Mesendoderm (in vitro differentiated cells): ENCODE data around the gene CACNA1H.

Source experiments
- DNase-seq: peaks from one replicate; pipeline ENCODE4 v3.0.0; 2013
- H2AK5ac ChIP-seq: 2 replicates; pipeline ENCODE4 v1.6.1; 2013; ENCODE audit warnings: low read length, inconsistent platforms
- H2BK120ac ChIP-seq: 2 replicates; pipeline ENCODE4 v1.6.1; 2013; ENCODE audit warnings: low read depth, mild to moderate bottlenecking, low read length, moderate library complexity, mixed read lengths
- H2BK15ac ChIP-seq: replicated peaks from 2 replicates; pipeline ENCODE4 v1.6.1; 2013; ENCODE audit warnings: low read depth, mild to moderate bottlenecking, moderate library complexity
- H2BK5ac ChIP-seq: 2 replicates; pipeline ENCODE4 v1.6.1; 2013; ENCODE audit warnings: low read length, inconsistent platforms
- H3K18ac ChIP-seq: 2 replicates; pipeline ENCODE4 v1.6.1; 2013; ENCODE audit warnings: mild to moderate bottlenecking, low read length, mixed read lengths
- H3K23ac ChIP-seq: one replicate; pipeline ENCODE4 v1.6.1; 2013; ENCODE audit warnings: low read length
- H3K27ac ChIP-seq: 2 replicates; pipeline ENCODE4 v1.5.1; 2013; ENCODE audit warnings: low read depth, mild to moderate bottlenecking, inconsistent platforms, low read length, moderate library complexity
- H3K27me3 ChIP-seq: 2 replicates; pipeline ENCODE4 v1.6.1; 2013; ENCODE audit warnings: low read length, control low read depth, mild to moderate bottlenecking, inconsistent platforms; ENCODE audit not compliant: insufficient read depth, poor library complexity
- H3K36me3 ChIP-seq: 2 replicates; pipeline ENCODE4 v1.6.1; 2013; ENCODE audit warnings: low read length, inconsistent platforms; ENCODE audit not compliant: control insufficient read depth, insufficient read depth
- H3K4ac ChIP-seq: one replicate; pipeline ENCODE4 v1.6.1; 2013; ENCODE audit warnings: low read depth, mild to moderate bottlenecking, low read length, moderate library complexity
- H3K4me1 ChIP-seq: 2 replicates; pipeline ENCODE4 v1.6.1; 2013; ENCODE audit warnings: low read depth, low read length, inconsistent platforms; ENCODE audit not compliant: control insufficient read depth
- H3K4me2 ChIP-seq: 2 replicates; pipeline ENCODE4 v1.6.1; 2013; ENCODE audit warnings: low read length
- H3K4me3 ChIP-seq: 2 replicates; pipeline ENCODE4 v1.5.1; 2013; ENCODE audit warnings: mild to moderate bottlenecking, low read length
- H3K56ac ChIP-seq: one replicate; pipeline ENCODE4 v1.6.1; 2013; ENCODE audit warnings: low read length
- H3K79me1 ChIP-seq: 2 replicates; pipeline ENCODE4 v1.6.1; 2013; ENCODE audit warnings: low read length, inconsistent platforms
- H3K79me2 ChIP-seq: 2 replicates; pipeline ENCODE4 v1.6.1; 2013; ENCODE audit warnings: mild to moderate bottlenecking, low read length; ENCODE audit not compliant: control insufficient read depth, insufficient read depth
- H3K9ac ChIP-seq: 2 replicates; pipeline ENCODE4 v1.6.1; 2013; ENCODE audit warnings: low read length, inconsistent platforms
- H4K5ac ChIP-seq: one replicate; pipeline ENCODE4 v1.6.1; 2013; ENCODE audit warnings: low read length
- H4K8ac ChIP-seq: one replicate; pipeline ENCODE4 v1.6.1; 2013; ENCODE audit warnings: low read depth, mild to moderate bottlenecking, control low read depth, low read length, moderate library complexity
- WGBS: extraction: QIAGEN DNeasy Blood & Tissue Kit; methylation state at CpG from one replicate; pipeline ENCODE4 v1.1.7; 2013; ENCODE audit warnings: low lambda C conversion rate, missing lambda C conversion rate; ENCODE audit not compliant: insufficient coverage; ENCODE audit errors: extremely low coverage; 5-methylcytosine and 5-hydroxymethylcytosine counted together

CACNA1H gene

DNA sequence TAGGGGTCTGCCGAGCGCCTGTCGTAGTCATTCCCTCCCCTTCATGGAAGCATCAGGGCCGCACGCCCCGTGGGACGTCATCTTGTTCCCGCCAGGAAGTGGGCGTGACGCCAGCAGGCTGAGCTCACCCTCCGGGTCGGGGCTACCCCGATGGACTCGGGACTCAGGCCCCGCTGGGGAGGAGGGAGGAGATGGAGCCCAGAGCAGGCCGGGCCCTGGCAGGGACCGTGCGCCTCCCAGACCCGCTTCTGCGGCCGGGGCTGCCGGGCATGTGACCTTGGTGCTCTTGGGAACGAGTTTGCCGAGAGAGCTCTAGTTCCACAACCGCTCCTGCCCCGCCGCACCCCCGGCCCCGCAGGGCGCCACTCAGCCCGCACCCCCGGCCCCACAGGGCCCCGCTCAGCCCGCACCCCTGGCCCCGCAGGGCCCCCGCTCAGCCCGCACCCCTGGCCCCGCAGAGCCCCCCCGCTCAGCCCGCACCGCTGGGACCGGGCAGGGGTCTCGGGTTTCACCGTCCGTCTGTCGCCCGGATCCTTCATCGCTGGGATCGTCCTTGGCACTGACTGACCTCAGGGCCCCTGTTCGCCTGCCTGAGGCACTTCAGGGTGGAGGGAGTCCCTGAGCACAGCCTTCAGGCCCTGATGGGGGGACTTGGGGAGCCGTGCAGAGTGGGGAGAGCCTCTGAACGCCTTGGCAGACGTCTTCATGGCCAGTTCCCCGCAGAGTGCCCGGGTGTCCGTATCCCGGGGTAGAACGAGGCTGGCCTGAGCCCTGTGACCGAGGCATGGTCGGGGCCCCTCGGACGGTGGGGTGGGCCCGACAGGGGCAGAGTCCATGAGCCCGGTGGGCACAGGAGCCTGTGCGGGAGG is 5.8 kb downstream of the CACNA1H start:
- Histone ChIP-seq H3K4me1 (peaks cover 1% of the 10 kb centered on the region), H3K79me1 (no peaks in the 10 kb centered on the region), H3K4ac (no peak overlapping the region), H4K8ac (no peak overlapping the region), H3K27me3 (no peaks in the 10 kb centered on the region), H3K27ac (no peak overlapping the region), H3K56ac (no peak overlapping the region), H4K5ac (no peak overlapping the region), H3K9ac (no peak overlapping the region), H3K79me2 (no peaks in the 10 kb centered on the region), H2BK15ac (no peak overlapping the region), H3K18ac (no peak overlapping the region), H3K4me3 (no peak overlapping the region), H3K4me2 (no peak overlapping the region), H2BK5ac (no peak overlapping the region), H2BK120ac (no peak overlapping the region), H3K36me3 (no peaks in the 10 kb centered on the region), H2AK5ac (no peak overlapping the region), H3K23ac (no peak overlapping the region)
- no CpG with 5 or more reads among the region's 65 CpGs for WGBS
- DNase-seq, result no peak

DNA sequence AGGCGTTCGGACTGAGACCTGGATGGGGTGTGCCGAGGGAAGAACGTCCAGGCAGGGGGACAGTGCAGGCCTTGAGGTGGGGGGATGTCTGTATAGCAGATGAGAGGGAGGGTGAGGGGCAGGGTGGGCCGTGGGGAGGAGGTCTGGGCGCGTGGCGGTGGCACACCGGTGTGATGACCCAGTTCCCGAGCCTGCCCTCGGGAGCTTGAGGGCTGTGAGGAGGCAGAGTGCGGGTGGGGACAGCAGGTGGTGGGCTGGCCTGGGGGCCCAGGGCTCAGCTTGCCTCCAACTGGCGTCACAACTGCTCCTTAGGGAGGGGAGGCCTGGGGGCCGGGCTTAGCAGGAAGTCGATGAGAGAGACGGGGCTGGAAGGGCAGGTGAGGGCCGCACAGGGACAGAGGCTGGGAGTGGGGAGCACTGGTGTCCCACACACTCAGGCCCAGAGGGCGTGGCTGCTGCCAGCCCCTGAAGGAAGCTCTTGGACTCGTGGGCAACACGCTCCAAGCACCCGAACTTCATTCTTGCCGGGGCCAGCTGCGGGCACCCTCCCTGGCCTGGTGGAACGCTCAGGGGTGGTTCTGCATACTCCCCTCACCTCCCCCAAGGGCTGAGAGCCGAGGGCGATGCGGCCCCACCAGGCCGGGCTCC is 6.5 kb downstream of the CACNA1H start:
- H2AK5ac ChIP-seq, result no peak overlapping the region
- no peak overlapping the region for H2BK15ac ChIP-seq
- no peak overlapping the region for H3K4ac ChIP-seq
- no peak overlapping the region for H4K5ac ChIP-seq
- H4K8ac ChIP-seq, result no peak overlapping the region
- H3K56ac ChIP-seq, result no peak overlapping the region
- H3K4me1 ChIP-seq, result peaks cover 1% of the 10 kb centered on the region
- H3K9ac ChIP-seq, result no peak overlapping the region
- no peak overlapping the region for H3K27ac ChIP-seq
- no peak overlapping the region for H3K23ac ChIP-seq
- no peak for DNase-seq
- WGBS, result no CpG with 5 or more reads among the region's 28 CpGs
- no peak overlapping the region for H3K4me2 ChIP-seq
- no peak overlapping the region for H2BK120ac ChIP-seq
- H3K18ac ChIP-seq, result no peak overlapping the region
- H3K4me3 ChIP-seq, result no peak overlapping the region
- H3K36me3 ChIP-seq, result no peaks in the 10 kb centered on the region
- no peaks in the 10 kb centered on the region for H3K79me2 ChIP-seq
- no peaks in the 10 kb centered on the region for H3K79me1 ChIP-seq
- H3K27me3 ChIP-seq, result no peaks in the 10 kb centered on the region
- no peak overlapping the region for H2BK5ac ChIP-seq

DNA sequence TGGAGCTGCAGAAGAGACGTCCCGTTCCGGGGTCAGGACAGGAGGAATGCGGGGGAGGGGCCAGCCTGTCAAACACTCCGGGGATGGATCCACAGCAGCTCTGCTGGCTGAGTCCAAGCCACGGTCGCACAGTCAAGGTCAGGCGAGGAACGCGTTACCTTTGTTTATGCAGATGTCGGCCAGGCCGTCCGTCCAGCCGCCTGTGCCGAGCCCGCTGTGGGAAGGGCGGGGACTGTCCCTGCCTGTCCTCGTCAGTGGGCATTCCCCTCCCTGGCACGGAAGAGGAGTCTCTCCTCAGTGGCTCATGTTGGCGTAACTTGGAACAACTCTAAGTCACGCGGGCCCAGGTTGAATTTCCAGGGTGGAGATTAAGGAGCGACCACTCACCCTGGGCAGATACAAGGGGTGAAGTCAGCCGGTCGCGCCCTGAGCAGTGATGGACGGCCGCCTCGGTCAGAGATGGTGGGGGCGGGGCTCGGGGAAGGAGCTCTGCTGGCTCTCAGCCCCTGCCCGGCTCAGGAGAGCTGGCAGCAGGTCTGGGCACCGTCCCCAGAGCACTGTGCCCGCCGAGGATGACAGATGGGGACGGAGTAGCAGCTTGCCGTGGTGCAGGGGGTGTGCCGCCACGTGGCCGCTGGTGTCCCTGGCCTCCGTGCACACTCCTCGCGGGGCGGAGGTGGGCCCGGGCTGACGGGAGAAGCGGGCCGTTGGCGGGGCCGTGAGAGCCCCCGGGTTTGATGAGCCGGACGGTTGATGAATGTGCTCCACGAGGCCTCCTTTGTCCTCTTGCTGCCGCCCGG is 7.3 kb downstream of the CACNA1H start:
- no peak overlapping the region for H2AK5ac ChIP-seq
- H4K5ac ChIP-seq, result no peak overlapping the region
- H3K4me2 ChIP-seq, result no peak overlapping the region
- H3K36me3 ChIP-seq, result no peaks in the 10 kb centered on the region
- H3K23ac ChIP-seq, result no peak overlapping the region
- no CpG with 5 or more reads among the region's 56 CpGs for WGBS
- no peak overlapping the region for H3K56ac ChIP-seq
- no peak overlapping the region for H3K4ac ChIP-seq
- no peak for DNase-seq
- H2BK120ac ChIP-seq, result no peak overlapping the region
- H2BK15ac ChIP-seq, result no peak overlapping the region
- no peaks in the 10 kb centered on the region for H3K79me2 ChIP-seq
- no peak overlapping the region for H3K9ac ChIP-seq
- no peak overlapping the region for H3K18ac ChIP-seq
- no peak overlapping the region for H3K4me3 ChIP-seq
- H3K4me1 ChIP-seq, result peaks cover 1% of the 10 kb centered on the region
- no peak overlapping the region for H3K27ac ChIP-seq
- no peak overlapping the region for H4K8ac ChIP-seq
- no peak overlapping the region for H2BK5ac ChIP-seq
- no peaks in the 10 kb centered on the region for H3K79me1 ChIP-seq
- no peaks in the 10 kb centered on the region for H3K27me3 ChIP-seq

DNA sequence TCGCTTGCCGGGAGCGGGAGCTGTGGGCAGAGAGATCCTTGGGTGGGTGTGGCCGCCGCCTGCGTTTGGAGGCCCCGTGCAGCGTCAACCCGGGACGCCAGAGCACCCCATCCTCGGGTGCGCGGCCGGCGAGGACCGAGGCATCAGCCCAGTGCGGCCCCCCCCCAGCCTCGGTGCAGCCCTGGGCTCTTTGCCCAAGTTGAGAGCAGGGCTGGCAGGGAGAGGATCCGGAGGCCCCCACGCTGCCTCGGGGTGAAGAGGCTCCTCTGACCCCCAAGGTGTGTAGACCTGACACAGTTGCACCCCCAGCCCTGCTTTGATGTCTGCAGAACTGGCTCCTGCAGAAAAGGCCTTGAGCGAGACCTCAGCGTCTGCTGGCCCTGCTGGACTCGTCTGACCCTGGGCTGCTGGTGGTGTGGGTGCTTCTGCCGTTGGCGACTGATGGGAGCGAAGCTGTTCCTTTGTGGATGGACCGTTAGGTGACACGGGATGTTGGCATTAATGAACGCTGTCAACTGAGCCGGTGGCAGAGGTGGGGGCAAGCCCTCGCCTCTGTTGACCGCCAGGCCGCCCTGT is 8.0 kb downstream of the CACNA1H start:
- no peak overlapping the region for H3K9ac ChIP-seq
- DNase-seq, result no peak
- no peak overlapping the region for H2AK5ac ChIP-seq
- no peak overlapping the region for H2BK5ac ChIP-seq
- no peak overlapping the region for H4K5ac ChIP-seq
- H3K4ac ChIP-seq, result no peak overlapping the region
- H3K4me2 ChIP-seq, result no peak overlapping the region
- H3K27ac ChIP-seq, result no peak overlapping the region
- no peak overlapping the region for H4K8ac ChIP-seq
- no peak overlapping the region for H3K18ac ChIP-seq
- no peaks in the 10 kb centered on the region for H3K36me3 ChIP-seq
- no peaks in the 10 kb centered on the region for H3K79me1 ChIP-seq
- H3K4me3 ChIP-seq, result no peak overlapping the region
- H3K56ac ChIP-seq, result no peak overlapping the region
- peaks cover 1% of the 10 kb centered on the region for H3K4me1 ChIP-seq
- H2BK120ac ChIP-seq, result no peak overlapping the region
- no peak overlapping the region for H3K23ac ChIP-seq
- H3K27me3 ChIP-seq, result no peaks in the 10 kb centered on the region
- no CpG with 5 or more reads among the region's 34 CpGs for WGBS
- no peak overlapping the region for H2BK15ac ChIP-seq
- H3K79me2 ChIP-seq, result no peaks in the 10 kb centered on the region

DNA sequence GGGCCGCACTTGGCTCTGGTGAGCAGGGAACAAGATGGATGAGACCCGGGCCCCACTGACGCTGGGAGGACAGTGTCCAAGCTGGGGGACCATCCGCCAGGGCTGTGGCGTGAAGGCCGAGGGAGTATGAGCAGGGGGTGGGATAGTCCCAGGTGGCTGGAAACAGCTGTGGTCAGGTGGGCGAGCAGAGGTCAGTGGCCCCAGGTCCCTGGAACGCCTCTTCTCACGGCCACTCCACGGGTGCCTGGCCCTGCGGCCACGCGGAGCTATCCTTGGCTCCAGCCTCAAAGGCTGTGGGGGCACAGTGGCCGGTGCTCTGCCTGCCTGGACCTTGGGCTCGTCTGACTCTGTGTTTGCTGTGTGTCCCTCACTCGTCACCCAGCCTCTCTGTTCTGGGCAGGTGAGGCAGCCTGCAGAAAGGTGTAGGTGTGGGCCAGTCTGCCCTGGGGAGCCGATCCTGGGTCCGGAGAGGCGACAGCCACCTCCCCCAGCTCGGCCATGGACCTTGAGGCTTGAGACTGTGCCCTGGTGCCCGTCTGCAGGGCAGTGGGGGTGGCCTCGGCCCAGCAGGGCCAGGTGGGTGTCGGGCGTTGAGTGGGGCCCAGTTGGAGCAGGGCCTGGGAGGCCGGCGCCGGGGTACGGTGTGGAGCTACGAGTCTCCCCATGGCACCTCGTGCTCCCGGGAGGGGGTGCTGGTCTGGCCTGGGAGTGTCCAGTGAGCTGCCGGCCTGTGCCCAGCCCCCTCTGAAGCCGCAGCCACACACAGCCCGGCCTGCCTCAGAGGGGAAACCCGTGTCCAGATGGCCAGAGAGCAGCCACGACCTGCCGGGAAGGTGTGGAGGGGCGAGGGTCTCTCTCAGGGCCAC is 10.0 kb downstream of the CACNA1H start:
- Histone ChIP-seq H3K4ac (no peak overlapping the region), H3K23ac (peak overlapping the region; percentile 89), H3K36me3 (no peaks in the 10 kb centered on the region), H3K79me1 (no peaks in the 10 kb centered on the region), H3K4me1 (peaks cover 1% of the 10 kb centered on the region), H3K27ac (no peak overlapping the region), H4K8ac (no peak overlapping the region), H2AK5ac (no peak overlapping the region), H3K9ac (no peak overlapping the region), H2BK5ac (no peak overlapping the region), H3K79me2 (no peaks in the 10 kb centered on the region), H3K18ac (peak overlapping the region; percentile 7), H2BK15ac (no peak overlapping the region), H3K27me3 (no peaks in the 10 kb centered on the region), H3K4me2 (no peak overlapping the region), H3K56ac (peak overlapping the region; percentile 10), H2BK120ac (no peak overlapping the region), H4K5ac (no peak overlapping the region), H3K4me3 (no peak overlapping the region)
- no CpG with 5 or more reads among the region's 38 CpGs for WGBS
- no peak for DNase-seq
